DOHH2 (cell line): Measurements from ENCODE around the gene PLAA.

Experiments
- H3F3A ChIP-seq: fragments of 200-600 bp; sonication (generic), shearing (Covaris generic); 2 replicates; pipeline ENCODE4 v1.6.0; 2016; ENCODE audit warnings: antibody characterized with exemption, mild to moderate bottlenecking; ENCODE audit not compliant: control insufficient read depth, insufficient read depth
- H3K27ac ChIP-seq: fragments of 200-600 bp; sonication (generic); 2 replicates; pipeline ENCODE4 v1.5.1; 2014; ENCODE audit warnings: low read depth, mild to moderate bottlenecking, low read length, moderate library complexity
- H3K27me3 ChIP-seq: fragments of 200-600 bp; sonication (generic); 2 replicates; pipeline ENCODE4 v1.6.1; 2014; ENCODE audit warnings: mild to moderate bottlenecking, low read length, mixed read lengths; ENCODE audit not compliant: control insufficient read depth
- H3K36me3 ChIP-seq: fragments of 200-600 bp; sonication (generic); 2 replicates; pipeline ENCODE4 v1.6.1; 2014; ENCODE audit warnings: mild to moderate bottlenecking, low read length, moderate library complexity, mixed read lengths; ENCODE audit not compliant: control insufficient read depth
- H3K4me1 ChIP-seq: fragments of 200-600 bp; sonication (generic); 2 replicates; pipeline ENCODE4 v1.6.1; 2014; ENCODE audit warnings: mild to moderate bottlenecking, low read length, mixed read lengths; ENCODE audit not compliant: control insufficient read depth
- H3K4me2 ChIP-seq: fragments of 200-600 bp; sonication (generic); 2 replicates; pipeline ENCODE4 v1.6.0; 2014; ENCODE audit warnings: mild to moderate bottlenecking, low read length, moderate library complexity
- H3K4me3 ChIP-seq: fragments of 200-600 bp; sonication (generic); 2 replicates; pipeline ENCODE4 v1.5.1; 2014; ENCODE audit warnings: mild to moderate bottlenecking, low read length, mixed read lengths
- H3K79me2 ChIP-seq: fragments of 200-600 bp; sonication (generic); 2 replicates; pipeline ENCODE4 v1.6.1; 2014; ENCODE audit warnings: mild to moderate bottlenecking, low read length, mixed read lengths; ENCODE audit not compliant: control insufficient read depth
- H3K9me2 ChIP-seq: fragments of 200-600 bp; sonication (generic); replicated peaks from 2 replicates; pipeline ENCODE4 v1.6.1; 2014; ENCODE audit warnings: mild to moderate bottlenecking, low read length, mixed read lengths; ENCODE audit not compliant: control insufficient read depth
- H3K9me3 ChIP-seq: fragments of 200-600 bp; sonication (generic); 2 replicates; pipeline ENCODE4 v1.6.1; 2014; ENCODE audit warnings: antibody characterized with exemption, low read length, mixed read lengths; ENCODE audit not compliant: control insufficient read depth, insufficient read depth
- H4K20me1 ChIP-seq: fragments of 200-600 bp; sonication (generic); 2 replicates; pipeline ENCODE4 v1.6.0; 2014; ENCODE audit warnings: low read depth, mild to moderate bottlenecking, antibody characterized with exemption, low read length, moderate library complexity; ENCODE audit not compliant: control insufficient read depth, insufficient read depth
- CTCF ChIP-seq: fragments of 200-600 bp; sonication (generic); IDR thresholded peaks from one replicate; pipeline ENCODE4 v1.5.1; 2014; ENCODE audit warnings: antibody characterized with exemption, mild to moderate bottlenecking, low read depth, low read length; ENCODE audit not compliant: poor library complexity, severe bottlenecking
- EZH2phosphoT487 ChIP-seq: fragments of 200-600 bp; sonication (generic); IDR thresholded peaks from 2 replicates; pipeline ENCODE4 v1.6.1; 2017; ENCODE audit warnings: borderline replicate concordance, mild to moderate bottlenecking, antibody characterized with exemption, low read length, moderate library complexity, mixed read lengths

PLAA gene

GRCh38 chr9:26971721-26972120 lies 24.7 kb upstream of the PLAA start:
- H3F3A ChIP-seq: no peaks in the 10 kb centered on the region
- no peaks in the 10 kb centered on the region for H3K36me3 ChIP-seq
- H3K9me3 ChIP-seq: no peaks in the 10 kb centered on the region
- H3K9me2 ChIP-seq: no peaks in the 10 kb centered on the region
- H3K4me2 ChIP-seq: no peak overlapping the region
- TF ChIP-seq EZH2phosphoT487: no peak
- TF ChIP-seq CTCF: no peak
- H3K27me3 ChIP-seq: no peaks in the 10 kb centered on the region
- no peak overlapping the region for H3K27ac ChIP-seq
- no peaks in the 10 kb centered on the region for H4K20me1 ChIP-seq
- H3K79me2 ChIP-seq: peaks cover 32% of the 10 kb centered on the region
- H3K4me1 ChIP-seq: no peaks in the 10 kb centered on the region
- H3K4me3 ChIP-seq: no peak overlapping the region

GRCh38 chr9:26956860-26957233 lies 9.8 kb upstream of the PLAA start:
- Histone ChIP-seq H3K27me3 (no peaks in the 10 kb centered on the region), H3K79me2 (peaks cover 33% of the 10 kb centered on the region), H3K27ac (peak overlapping the region; percentile 71), H3K4me3 (peak overlapping the region; percentile 85), H3K4me2 (peak overlapping the region; percentile 88), H3K4me1 (peaks cover 39% of the 10 kb centered on the region), H3K36me3 (peaks cover under 1% of the 10 kb centered on the region; the same call in 1 of the 2 replicates), H3F3A (peaks cover 19% of the 10 kb centered on the region), H3K9me2 (no peaks in the 10 kb centered on the region), H4K20me1 (no peaks in the 10 kb centered on the region), H3K9me3 (no peaks in the 10 kb centered on the region)
- TF ChIP-seq EZH2phosphoT487 (no peak), CTCF (no peak)

- TF ChIP-seq CTCF (no peak), EZH2phosphoT487 (no peak)
- H3F3A ChIP-seq: peaks cover 19% of the 10 kb centered on the region
- H3K27ac ChIP-seq: peak within 1 kb of the TSS; percentile 71
- H3K4me2 ChIP-seq: peak within 1 kb of the TSS; percentile 88
- H3K9me2 ChIP-seq: no peaks in the 10 kb centered on the region
- no peaks in the 10 kb centered on the region for H4K20me1 ChIP-seq
- no peaks in the 10 kb centered on the region for H3K27me3 ChIP-seq
- H3K4me3 ChIP-seq: peak within 1 kb of the TSS; percentile 85
- H3K36me3 ChIP-seq: no peaks in the 10 kb centered on the region
- no peaks in the 10 kb centered on the region for H3K9me3 ChIP-seq
- H3K4me1 ChIP-seq: peaks cover 39% of the 10 kb centered on the region
- peaks cover 33% of the 10 kb centered on the region for H3K79me2 ChIP-seq
Measured at GRCh38 chr9:26955921-26956859, 9.1 kb upstream of the PLAA start, which contains the start of gene IFT74. Gene IFT74, plus strand, starts transcription at chr9:26956412. Its CDS starts 5,556 bp downstream, at chr9:26961968.
